Daoy (cell line): Measurements from ENCODE around the gene ITGBL1. TPM values are rescaled to one million over a fixed set of nuclear protein-coding genes. Genes with fewer than 3 reads are reported as not detected.
A peak's percentile ranks its signal among the peaks of the same experiment; 100 is the strongest.

ENCODE experiments used
- DNase-seq: peaks from one replicate; pipeline ENCODE4 v3.0.0-alpha.2; 2015; ENCODE audit warnings: low read depth
- total RNA-seq: library from RNA; depleted of rRNA; stranded (reverse); fragments of >200 nt; shearing (Covaris generic); gene quantifications from 2 replicates; pipeline ENCODE4 v1.2.3, GENCODE V29; 2014

ITGBL1 gene
- total RNA-seq, 1 experiment from 2014 or later, result 2.2 TPM

- no peak for DNase-seq
Observed at GRCh38 chr13:101624981-101625380, 172.5 kb downstream of the ITGBL1 start.

DNA sequence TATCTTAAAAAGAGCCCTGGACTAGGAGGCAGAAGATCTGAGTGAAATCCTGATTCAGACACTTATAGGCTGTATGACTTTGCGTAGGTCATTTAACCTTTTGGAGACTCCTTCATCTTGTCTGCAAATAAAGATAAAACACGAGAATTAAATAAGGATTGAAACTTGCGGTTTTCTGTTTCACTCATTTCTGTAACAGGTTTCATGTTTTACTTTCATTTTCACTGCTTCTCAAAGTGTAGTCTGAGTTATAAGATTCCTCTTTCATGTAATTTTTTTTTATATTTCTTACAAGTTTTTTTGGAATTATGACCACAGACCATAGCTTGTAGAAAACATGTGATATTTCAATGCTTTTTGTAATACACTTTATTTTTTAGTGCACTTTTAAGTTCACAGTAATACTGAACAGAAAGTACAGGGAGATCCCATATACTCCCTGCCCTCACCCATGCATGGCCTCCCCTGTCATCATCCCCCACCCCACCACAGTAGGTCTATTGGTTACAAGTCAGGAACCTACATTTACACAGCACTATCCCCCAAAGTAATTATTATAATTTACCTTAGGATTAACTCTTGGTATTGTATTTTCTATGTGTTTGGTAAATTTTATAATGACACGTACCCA, 174.6 kb downstream of the ITGBL1 start:
- DNase-seq, result peak; percentile 10

DNA sequence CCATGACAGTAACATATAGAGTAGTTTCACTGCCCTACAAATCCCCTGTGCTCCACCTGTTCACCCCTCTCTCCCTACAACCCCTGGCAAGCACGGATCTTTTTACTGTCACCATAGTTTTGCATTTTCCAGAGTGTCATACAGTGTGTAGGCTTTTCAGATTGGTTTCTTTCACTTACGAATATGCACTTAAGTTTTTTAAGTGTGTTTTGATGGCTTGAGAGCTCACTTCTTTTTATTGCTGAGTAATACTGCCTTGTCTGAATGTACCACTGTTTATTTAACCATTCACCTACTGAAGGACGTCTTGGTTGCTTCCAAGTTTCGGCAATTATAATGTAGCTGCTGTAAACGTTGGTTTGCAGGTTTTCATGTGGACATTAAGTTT, 175.1 kb downstream of the ITGBL1 start:
- peak; percentile 5 for DNase-seq

GRCh38 chr13:101628900-101629299, 176.4 kb downstream of the ITGBL1 start:
- DNase-seq, result no peak

GRCh38 chr13:101631395-101631794, 178.9 kb downstream of the ITGBL1 start:
- DNase-seq, result no peak

DNA sequence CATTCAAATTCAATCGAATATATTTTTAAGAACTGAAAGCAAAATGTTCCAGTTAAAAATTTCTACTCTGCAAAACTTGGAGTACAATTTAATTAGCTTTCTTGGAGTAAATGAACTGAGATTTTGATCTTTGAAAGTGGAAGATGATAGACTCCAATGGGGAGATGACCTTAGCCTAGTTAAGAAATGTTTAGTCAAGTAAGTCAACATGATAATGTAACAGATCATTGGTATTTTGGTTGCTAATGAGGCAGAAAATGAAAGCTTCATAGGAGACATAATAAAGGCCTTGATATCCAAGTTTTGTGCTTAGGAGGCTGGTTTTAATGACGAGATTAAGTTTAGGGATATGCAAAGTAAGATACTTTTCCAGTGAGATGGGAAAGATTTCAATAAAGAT, 181.7 kb downstream of the ITGBL1 start:
- DNase-seq, result no peak

- no peak for DNase-seq
Observed at GRCh38 chr13:101639711-101640110, 187.2 kb downstream of the ITGBL1 start.

GRCh38 chr13:101640788-101641400, 188.4 kb downstream of the ITGBL1 start:
- DNase-seq, result no peak

- no peak for DNase-seq
Observed at GRCh38 chr13:101645871-101646270, 193.4 kb downstream of the ITGBL1 start.

- no peak for DNase-seq
Observed at GRCh38 chr13:101647760-101648159, 195.3 kb downstream of the ITGBL1 start.

- no peak for DNase-seq
Observed at GRCh38 chr13:101648766-101649487, 196.5 kb downstream of the ITGBL1 start.

DNA sequence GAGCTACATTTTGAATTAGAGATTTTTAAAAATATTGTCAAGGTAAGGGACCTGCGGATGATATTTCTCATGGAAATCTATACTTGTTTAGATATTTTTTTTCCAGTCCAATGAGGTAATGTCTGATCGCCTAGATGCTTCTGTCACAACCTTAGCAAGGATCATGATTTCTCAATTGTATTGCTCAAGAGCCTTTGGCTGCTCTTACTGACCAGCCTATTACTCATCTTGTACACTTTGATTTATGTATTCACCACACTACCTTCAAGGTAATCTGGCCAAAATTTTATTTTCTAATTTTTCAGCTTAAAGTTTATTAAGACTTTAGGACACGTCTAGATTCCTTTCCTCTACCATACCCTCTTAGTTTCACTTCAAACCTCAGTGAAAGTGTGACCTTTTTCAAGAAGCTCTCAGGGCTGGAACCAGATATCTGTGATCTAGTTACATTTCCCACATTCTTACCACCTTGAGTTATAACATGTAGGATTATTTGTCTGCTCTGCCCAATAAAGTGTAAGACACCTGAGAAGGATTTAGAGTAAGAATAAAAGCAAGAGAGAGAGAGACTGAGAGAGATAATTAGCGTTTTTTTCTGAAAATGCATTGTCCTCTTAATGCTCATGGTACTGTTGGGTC, 197.1 kb downstream of the ITGBL1 start:
- DNase-seq, result peak; percentile 10

DNA sequence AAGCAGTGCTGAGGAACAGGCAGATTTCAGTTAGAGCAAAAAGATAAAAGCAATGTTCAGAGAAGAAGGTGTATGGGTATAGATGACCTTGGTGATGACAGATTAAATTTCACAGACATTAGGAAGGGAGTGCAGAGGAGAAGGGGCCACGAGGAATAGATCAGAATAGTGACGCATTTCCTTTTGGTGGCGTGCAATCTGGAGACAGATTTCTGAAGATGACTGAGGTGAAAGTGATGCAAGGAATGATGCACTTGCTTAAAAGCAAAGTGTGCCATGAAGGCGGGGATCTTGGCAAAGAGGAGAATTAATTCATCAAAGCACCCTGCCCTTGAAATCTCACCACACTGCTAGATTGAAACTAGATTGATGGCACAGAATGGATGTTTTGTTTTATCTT, 202.4 kb downstream of the ITGBL1 start:
- peak; percentile 5 for DNase-seq

DNA sequence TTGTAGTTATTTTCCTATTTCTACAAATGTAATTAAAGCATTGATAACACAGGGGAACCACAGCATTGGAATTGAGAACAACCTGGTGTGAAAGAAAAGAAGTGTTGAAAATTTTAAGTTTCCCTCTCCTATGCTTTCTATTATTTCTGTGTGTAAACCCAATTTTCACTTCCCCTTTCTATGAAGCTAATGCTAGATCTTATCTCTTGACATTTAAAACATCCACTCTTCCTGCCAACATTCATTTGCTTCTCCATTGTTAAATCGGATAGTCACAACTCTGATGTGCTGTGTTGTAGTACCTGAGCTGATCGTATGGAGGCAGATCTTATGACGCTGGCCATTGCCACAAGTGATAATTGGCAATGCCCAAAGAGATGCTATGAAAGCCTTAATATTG, 203.0 kb downstream of the ITGBL1 start:
- DNase-seq, result no peak

GRCh38 chr13:101660711-101661110, 208.2 kb downstream of the ITGBL1 start:
- no peak for DNase-seq

- no peak for DNase-seq
Observed at GRCh38 chr13:101661839-101662238, 209.4 kb downstream of the ITGBL1 start.

DNA sequence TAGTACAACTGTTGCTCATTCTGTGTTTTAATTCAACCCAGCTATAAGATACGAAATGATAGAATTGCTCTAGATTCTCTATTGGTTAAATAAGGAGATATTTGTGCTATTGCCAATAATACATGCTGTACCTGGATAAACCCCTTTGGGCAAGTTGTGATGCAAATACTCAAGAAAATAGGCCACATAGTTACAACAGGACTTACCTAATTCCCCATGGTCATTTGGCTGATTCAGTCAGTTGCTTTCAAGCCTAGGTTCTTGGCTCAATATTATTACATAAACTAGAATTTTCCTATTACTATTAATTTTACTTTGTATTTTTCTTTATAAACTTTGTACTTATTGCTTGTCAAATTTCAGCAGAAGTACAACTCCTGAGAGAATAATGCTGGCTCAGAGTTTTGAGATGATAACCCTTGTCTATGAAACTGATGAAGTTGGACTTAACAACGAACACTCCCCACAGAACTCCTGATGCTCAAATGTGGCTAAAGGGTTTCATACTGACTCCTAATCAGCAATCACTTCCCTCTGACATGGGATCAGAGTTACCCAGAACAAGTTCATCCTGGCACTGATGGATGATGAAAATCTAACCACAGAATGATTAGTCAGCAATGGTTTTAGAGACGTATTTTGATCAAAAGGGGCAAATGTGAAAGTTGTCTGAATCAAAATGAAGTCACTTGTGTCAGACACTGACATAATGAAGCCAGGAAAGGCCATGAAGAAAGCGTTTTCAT, 221.1 kb downstream of the ITGBL1 start:
- no peak for DNase-seq

DNA sequence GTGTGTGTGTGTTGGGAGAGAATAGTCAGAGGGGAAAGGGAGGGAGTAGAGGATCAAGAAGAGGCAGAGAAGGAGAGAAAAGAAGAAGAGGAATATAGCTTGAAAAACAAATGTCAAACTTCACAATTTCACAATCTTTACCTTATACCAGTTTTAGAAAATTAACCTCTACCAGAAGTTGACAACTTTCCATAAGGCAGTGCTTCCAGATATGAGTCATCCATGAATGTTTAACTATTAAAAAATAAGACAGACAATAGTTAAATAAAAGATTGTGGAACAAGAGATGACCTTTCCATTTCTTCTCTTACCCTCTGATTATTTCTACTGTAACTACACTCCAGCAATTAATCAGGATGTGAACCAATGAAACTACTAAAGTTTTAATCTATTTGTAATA, 229.4 kb downstream of the ITGBL1 start:
- DNase-seq, result no peak

- DNase-seq, result no peak
Observed at GRCh38 chr13:101686003-101686402, 233.5 kb downstream of the ITGBL1 start.

DNA sequence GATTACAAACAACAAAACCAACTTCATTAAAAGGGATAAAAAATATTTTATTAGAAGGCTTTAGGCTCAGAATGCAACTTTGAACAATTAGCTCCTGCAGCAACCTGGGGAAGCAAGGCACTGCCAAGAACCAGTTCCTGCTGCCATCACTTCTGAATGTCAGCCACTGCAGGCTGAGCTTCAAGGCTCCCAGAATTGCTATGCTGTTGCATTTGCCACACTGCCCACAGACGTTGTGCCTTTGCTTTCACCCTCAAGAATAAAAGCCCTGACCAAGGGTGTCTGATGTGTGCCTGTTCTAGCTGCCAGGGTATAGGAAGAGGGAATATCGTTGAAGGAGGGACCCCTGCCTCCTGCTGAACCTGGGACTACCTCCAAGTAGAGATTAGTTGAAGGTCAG, 238.4 kb downstream of the ITGBL1 start:
- DNase-seq, result no peak

- DNase-seq, result no peak
Observed at GRCh38 chr13:101691341-101691860, 238.9 kb downstream of the ITGBL1 start.
